Smooth muscle cell of the brain vasculature (primary cell): ENCODE results near the gene CPNE5.

Experiments
- DNase-seq: peaks from one replicate; pipeline ENCODE4 v3.0.0-alpha.2; 2012; ENCODE audit warnings: low read depth, low spot score

The CPNE5 gene

GRCh38 chr6:36749829-36750489 is 89.3 kb downstream of the CPNE5 start:
- DNase-seq, result no peak

GRCh38 chr6:36746251-36746650 is 93.0 kb downstream of the CPNE5 start:
- DNase-seq, result no peak

- DNase-seq, result no peak
Measured at GRCh38 chr6:36745836-36746235, 93.4 kb downstream of the CPNE5 start.

- no peak for DNase-seq
Measured at GRCh38 chr6:36745283-36745682, 94.0 kb downstream of the CPNE5 start.

GRCh38 chr6:36744304-36744673 is 95.0 kb downstream of the CPNE5 start:
- no peak for DNase-seq

GRCh38 chr6:36743538-36744303 is 95.5 kb downstream of the CPNE5 start:
- no peak for DNase-seq

- DNase-seq, result no peak
Measured at GRCh38 chr6:36743032-36743431, 96.2 kb downstream of the CPNE5 start.

GRCh38 chr6:36742146-36742545 is 97.1 kb downstream of the CPNE5 start:
- DNase-seq, result no peak

- DNase-seq, result no peak
Measured at GRCh38 chr6:36740818-36741179, 98.4 kb downstream of the CPNE5 start.

GRCh38 chr6:36739947-36740817 is 99.1 kb downstream of the CPNE5 start:
- no peak for DNase-seq

- no peak for DNase-seq
Measured at GRCh38 chr6:36738108-36738507, 101.1 kb downstream of the CPNE5 start.

- DNase-seq, result no peak
Measured at GRCh38 chr6:36737043-36737785, 102.0 kb downstream of the CPNE5 start.

GRCh38 chr6:36735110-36736071 is 103.9 kb downstream of the CPNE5 start:
- no peak for DNase-seq

- DNase-seq, result no peak
Measured at GRCh38 chr6:36734486-36735060, 104.7 kb downstream of the CPNE5 start.

GRCh38 chr6:36733300-36733699 is 105.9 kb downstream of the CPNE5 start:
- no peak for DNase-seq

- no peak for DNase-seq
Measured at GRCh38 chr6:36731622-36732310, 107.5 kb downstream of the CPNE5 start.

- no peak for DNase-seq
Measured at GRCh38 chr6:36730424-36731380, 108.5 kb downstream of the CPNE5 start.

- DNase-seq, result no peak
Measured at GRCh38 chr6:36729161-36729524, 110.1 kb downstream of the CPNE5 start.
